OCI-LY7 (cell line): Measurements from ENCODE around the gene LHFPL6. TPM values are rescaled to one million over a fixed set of nuclear protein-coding genes. Genes with fewer than 3 reads are reported as not detected.

Experiments
- BruUV-seq: library from RNA; stranded (reverse); fragments of 400-500 nt; replicated peaks from 2 replicates; lab custom pipeline; 2021; lab: Mats Ljungman, UMichigan
- CTCF ChIA-PET: fragments of 300-600 bp; sonication (Branson Sonifier 250); formaldehyde crosslinking; loops from one replicate; lab custom pipeline; 2022; ENCODE audit warnings: antibody characterized with exemption; ENCODE audit not compliant: unreplicated experiment; lab: Charles Lee
- POLR2A ChIA-PET: fragments of 300-600 bp; sonication (Branson Sonifier 250); formaldehyde crosslinking; loops from one replicate; lab custom pipeline; 2022; ENCODE audit warnings: antibody characterized with exemption; lab: Charles Lee
- DNase-seq: peaks from one replicate; pipeline ENCODE4 v3.0.0-alpha.2; 2015; ENCODE audit warnings: low spot score
- H2AFZ ChIP-seq: fragments of 200-600 bp; sonication (generic), shearing (Covaris generic); 2 replicates; pipeline ENCODE4 v1.6.1; 2014; ENCODE audit warnings: mild to moderate bottlenecking, antibody characterized with exemption, low read length, moderate library complexity
- H3K27ac ChIP-seq: fragments of 200-600 bp; sonication (generic); 2 replicates; pipeline ENCODE4 v1.5.1; 2014; ENCODE audit warnings: mixed run types, low read depth, mild to moderate bottlenecking, moderate library complexity, low read length, inconsistent platforms; ENCODE audit not compliant: poor library complexity, severe bottlenecking
- H3K36me3 ChIP-seq: fragments of 200-600 bp; sonication (generic); 2 replicates; pipeline ENCODE4 v1.6.1; 2014; ENCODE audit warnings: mild to moderate bottlenecking, antibody characterized with exemption, low read length, moderate library complexity, mixed read lengths; ENCODE audit not compliant: insufficient read depth
- H3K4me1 ChIP-seq: fragments of 200-600 bp; sonication (generic); 2 replicates; pipeline ENCODE4 v1.5.1; 2014; ENCODE audit warnings: mild to moderate bottlenecking, low read length; ENCODE audit not compliant: insufficient read depth, poor library complexity, severe bottlenecking
- H3K4me2 ChIP-seq: fragments of 200-600 bp; sonication (generic); 2 replicates; pipeline ENCODE4 v1.6.1; 2014; ENCODE audit warnings: mild to moderate bottlenecking, low read length
- H3K4me3 ChIP-seq: fragments of 200-600 bp; sonication (generic); 2 replicates; pipeline ENCODE4 v1.5.1; 2014; ENCODE audit warnings: mild to moderate bottlenecking, low read depth, low read length; ENCODE audit not compliant: poor library complexity, severe bottlenecking
- H3K79me2 ChIP-seq: fragments of 200-600 bp; sonication (generic); 2 replicates; pipeline ENCODE4 v1.6.1; 2016; ENCODE audit warnings: low read depth, mild to moderate bottlenecking, low read length, moderate library complexity, mixed read lengths; ENCODE audit not compliant: insufficient read depth
- H3K9me2 ChIP-seq: fragments of 200-600 bp; sonication (generic); 2 replicates; pipeline ENCODE4 v1.6.1; 2016; ENCODE audit warnings: mild to moderate bottlenecking, low read length, mixed read lengths; ENCODE audit not compliant: insufficient read depth
- H3K9me3 ChIP-seq: fragments of 200-600 bp; sonication (generic); 2 replicates; pipeline ENCODE4 v1.6.1; 2014; ENCODE audit warnings: mild to moderate bottlenecking, mixed run types, low read length, mixed read lengths
- H4K20me1 ChIP-seq: fragments of 200-600 bp; sonication (generic); 2 replicates; pipeline ENCODE4 v1.6.1; 2014; ENCODE audit warnings: mild to moderate bottlenecking, antibody characterized with exemption, low read length, moderate library complexity, mixed read lengths; ENCODE audit not compliant: insufficient read depth
- EZH2phosphoT487 ChIP-seq: fragments of 200-600 bp; sonication (generic); IDR thresholded peaks from 2 replicates; pipeline ENCODE4 v1.6.1; 2018; ENCODE audit warnings: low read depth, borderline replicate concordance, mild to moderate bottlenecking, mixed run types, antibody characterized with exemption, low read length, moderate library complexity, mixed read lengths
- intact Hi-C: fragments of 100-400 bp; cut with micrococcal nuclease; formaldehyde crosslinking; loops from one replicate; pipeline ENCODE4 v1.10.0; 2022; ENCODE audit not compliant: unreplicated experiment
- total RNA-seq, 2 experiments: library from RNA; depleted of rRNA in 1 of 2; stranded (reverse); fragments of >200 nt in 1 of 2; shearing (Covaris generic) in 1 of 2; gene quantifications; 2 replicates each; pipeline ENCODE4 v1.2.3, GENCODE V29; 2014 to 2022
- TF ChIP-seq, protein P1 (sequence below): fragments of 200-600 bp; sonication (generic); conservative IDR thresholded peaks from 2 replicates; pipeline ENCODE4 v1.5.1; 2014; ENCODE audit warnings: mild to moderate bottlenecking, antibody characterized with exemption, low read length, moderate library complexity, mixed read lengths

The LHFPL6 gene
- total RNA-seq, 2 experiments from 2014 or later: 15.1 to 27.7 TPM

DNA sequence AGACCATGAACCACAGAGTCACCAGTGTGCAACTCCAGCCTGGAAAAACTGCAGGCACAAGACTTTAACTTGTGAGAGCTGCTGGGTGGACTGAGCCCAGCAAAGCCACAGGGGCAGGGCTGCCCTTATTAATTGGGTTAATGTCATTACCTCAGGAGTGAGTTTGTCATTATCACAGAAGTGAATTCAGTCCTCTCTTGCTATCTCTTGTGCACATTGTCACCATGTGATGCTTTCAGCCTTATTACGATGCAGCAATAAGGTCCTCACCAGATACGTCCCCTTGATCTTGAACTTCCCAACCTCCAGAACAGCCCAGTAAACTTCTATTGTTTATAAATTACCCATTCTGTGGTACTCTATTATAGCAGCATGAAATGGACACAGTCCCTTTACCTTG lies 158.1 kb downstream of the LHFPL6 start:
- intact Hi-C loops: no loop called here
- Histone ChIP-seq H3K9me3 (no peaks in the 10 kb centered on the region), H4K20me1 (no peaks in the 10 kb centered on the region), H3K9me2 (no peaks in the 10 kb centered on the region; the same call in 1 of the 2 replicates), H3K79me2 (no peaks in the 10 kb centered on the region), H2AFZ (no peak overlapping the region), H3K4me3 (no peak overlapping the region), H3K4me2 (no peak overlapping the region), H3K36me3 (no peaks in the 10 kb centered on the region), H3K4me1 (no peaks in the 10 kb centered on the region), H3K27ac (no peak overlapping the region)
- no TSS peak for BruUV-seq
- ChIA-PET CTCF (no interaction called here), POLR2A (no interaction called here)
- no peak for TF ChIP-seq EZH2phosphoT487
- TF ChIP-seq, protein P1, sequence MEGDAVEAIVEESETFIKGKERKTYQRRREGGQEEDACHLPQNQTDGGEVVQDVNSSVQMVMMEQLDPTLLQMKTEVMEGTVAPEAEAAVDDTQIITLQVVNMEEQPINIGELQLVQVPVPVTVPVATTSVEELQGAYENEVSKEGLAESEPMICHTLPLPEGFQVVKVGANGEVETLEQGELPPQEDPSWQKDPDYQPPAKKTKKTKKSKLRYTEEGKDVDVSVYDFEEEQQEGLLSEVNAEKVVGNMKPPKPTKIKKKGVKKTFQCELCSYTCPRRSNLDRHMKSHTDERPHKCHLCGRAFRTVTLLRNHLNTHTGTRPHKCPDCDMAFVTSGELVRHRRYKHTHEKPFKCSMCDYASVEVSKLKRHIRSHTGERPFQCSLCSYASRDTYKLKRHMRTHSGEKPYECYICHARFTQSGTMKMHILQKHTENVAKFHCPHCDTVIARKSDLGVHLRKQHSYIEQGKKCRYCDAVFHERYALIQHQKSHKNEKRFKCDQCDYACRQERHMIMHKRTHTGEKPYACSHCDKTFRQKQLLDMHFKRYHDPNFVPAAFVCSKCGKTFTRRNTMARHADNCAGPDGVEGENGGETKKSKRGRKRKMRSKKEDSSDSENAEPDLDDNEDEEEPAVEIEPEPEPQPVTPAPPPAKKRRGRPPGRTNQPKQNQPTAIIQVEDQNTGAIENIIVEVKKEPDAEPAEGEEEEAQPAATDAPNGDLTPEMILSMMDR: no peak
- no peak for DNase-seq

DNA sequence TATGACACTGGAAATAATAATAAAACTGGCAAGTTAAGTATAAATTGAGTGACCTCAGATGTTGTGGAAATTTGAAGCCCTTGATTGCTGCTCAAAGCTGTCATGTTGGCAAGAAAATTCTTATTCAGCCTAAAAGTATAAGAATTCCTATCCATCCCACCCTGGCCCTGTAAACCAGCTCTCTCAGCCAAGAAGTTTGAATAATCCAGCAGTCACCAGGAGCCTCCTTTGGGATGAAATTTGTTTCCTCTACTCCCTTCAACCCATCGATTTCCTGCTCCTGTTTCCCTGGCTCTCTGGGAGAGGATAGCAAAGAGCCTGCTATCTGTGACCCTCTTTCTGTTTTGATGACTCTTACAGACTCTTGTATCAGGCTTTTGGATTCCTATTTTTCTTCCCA lies 169.3 kb downstream of the LHFPL6 start:
- H3K79me2 ChIP-seq: no peaks in the 10 kb centered on the region
- H3K9me3 ChIP-seq: peaks cover 13% of the 10 kb centered on the region; the same call in 1 of the 2 replicates
- H3K4me3 ChIP-seq: no peak overlapping the region
- no peaks in the 10 kb centered on the region for H3K9me2 ChIP-seq
- ChIA-PET CTCF (no interaction called here), POLR2A (interaction anchor here (0.6 to 1.2 kb wide), 2 partner anchors 58 to 239 kb away, joined by 3 to 5 read pairs; no protein-coding TSS in a partner anchor)
- no peak overlapping the region for H2AFZ ChIP-seq
- no peaks in the 10 kb centered on the region for H3K4me1 ChIP-seq
- intact Hi-C loops: no loop called here
- H3K27ac ChIP-seq: no peak overlapping the region
- H3K36me3 ChIP-seq: no peaks in the 10 kb centered on the region; the same call in 1 of the 2 replicates
- BruUV-seq: no TSS peak
- no peak for DNase-seq
- no peak overlapping the region for H3K4me2 ChIP-seq
- TF ChIP-seq EZH2phosphoT487: no peak
- TF ChIP-seq, protein P1: no peak
- no peaks in the 10 kb centered on the region for H4K20me1 ChIP-seq

DNA sequence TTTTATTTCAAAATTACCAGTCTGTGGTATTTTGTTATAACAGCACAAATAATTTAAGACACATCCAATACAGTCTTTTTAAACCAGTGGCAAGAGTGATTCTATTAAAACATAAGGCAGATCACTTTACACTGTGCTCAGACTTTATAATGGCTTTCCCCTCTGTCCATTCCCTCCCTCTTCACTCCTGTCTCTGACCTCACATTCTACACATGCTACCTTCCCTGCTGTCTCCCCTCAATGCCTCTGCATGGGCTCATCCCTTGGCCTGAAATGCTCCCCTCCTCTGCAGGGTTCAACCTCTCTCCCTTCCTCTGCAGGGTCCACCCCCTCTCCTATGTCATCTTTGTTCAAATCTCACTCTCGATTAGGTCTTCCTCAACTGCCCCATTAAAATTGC lies 170.8 kb downstream of the LHFPL6 start:
- CTCF ChIA-PET: no interaction called here
- Histone ChIP-seq H3K9me2 (no peaks in the 10 kb centered on the region), H3K4me3 (no peak overlapping the region), H2AFZ (no peak overlapping the region), H3K36me3 (no peaks in the 10 kb centered on the region; the same call in 1 of the 2 replicates), H3K27ac (no peak overlapping the region), H3K4me1 (no peaks in the 10 kb centered on the region), H3K4me2 (no peak overlapping the region), H3K79me2 (no peaks in the 10 kb centered on the region), H3K9me3 (peaks cover 6% of the 10 kb centered on the region; the same call in 1 of the 2 replicates), H4K20me1 (no peaks in the 10 kb centered on the region)
- no peak for DNase-seq
- POLR2A ChIA-PET: interaction anchor here (0.7 kb wide), 1 partner anchor 380 kb away, joined by 3 read pairs; no protein-coding TSS in a partner anchor
- TF ChIP-seq EZH2phosphoT487: no peak
- TF ChIP-seq, protein P1: no peak
- intact Hi-C loops: no loop called here
- no TSS peak for BruUV-seq
